Retinal pigment epithelial cell (primary cell): ENCODE data around the gene NKX6-2.

ENCODE experiments used
- DNase-seq: peaks from one replicate; pipeline ENCODE4 v3.0.0-alpha.2; 2010; ENCODE audit warnings: low read depth
- H3K4me3 ChIP-seq: 2 replicates; pipeline ENCODE4 v1.5.1; 2011; ENCODE audit warnings: mild to moderate bottlenecking, low read length, control low read depth, moderate library complexity
- TF ChIP-seq, protein P1 (sequence below): conservative IDR thresholded peaks from 2 replicates; pipeline ENCODE4 v1.5.1; 2011; ENCODE audit warnings: low read depth, low read length, control low read depth, inconsistent platforms

NKX6-2 gene

DNA sequence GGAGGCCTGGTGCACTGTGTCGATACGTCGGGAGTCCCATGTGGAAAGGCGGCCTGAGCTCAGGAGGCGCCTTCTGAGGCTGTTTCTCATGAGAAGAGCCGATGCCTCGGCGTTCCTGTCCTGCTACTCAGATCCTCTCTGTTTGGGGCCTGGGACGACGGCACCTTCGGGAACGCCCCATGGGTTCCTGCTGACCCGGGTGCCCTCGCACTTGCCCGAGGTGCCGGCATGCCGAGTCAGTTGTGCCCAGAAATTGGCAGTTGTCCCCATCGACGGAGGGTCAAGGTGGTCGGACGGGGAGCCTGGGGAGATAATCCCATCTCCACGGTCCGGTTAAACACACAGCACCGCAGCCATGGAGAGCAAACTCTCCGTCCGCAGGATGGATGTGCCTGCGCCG is 33.0 kb downstream of the NKX6-2 start:
- no peak for DNase-seq
- no peak overlapping the region for H3K4me3 ChIP-seq
- TF ChIP-seq, protein P1, sequence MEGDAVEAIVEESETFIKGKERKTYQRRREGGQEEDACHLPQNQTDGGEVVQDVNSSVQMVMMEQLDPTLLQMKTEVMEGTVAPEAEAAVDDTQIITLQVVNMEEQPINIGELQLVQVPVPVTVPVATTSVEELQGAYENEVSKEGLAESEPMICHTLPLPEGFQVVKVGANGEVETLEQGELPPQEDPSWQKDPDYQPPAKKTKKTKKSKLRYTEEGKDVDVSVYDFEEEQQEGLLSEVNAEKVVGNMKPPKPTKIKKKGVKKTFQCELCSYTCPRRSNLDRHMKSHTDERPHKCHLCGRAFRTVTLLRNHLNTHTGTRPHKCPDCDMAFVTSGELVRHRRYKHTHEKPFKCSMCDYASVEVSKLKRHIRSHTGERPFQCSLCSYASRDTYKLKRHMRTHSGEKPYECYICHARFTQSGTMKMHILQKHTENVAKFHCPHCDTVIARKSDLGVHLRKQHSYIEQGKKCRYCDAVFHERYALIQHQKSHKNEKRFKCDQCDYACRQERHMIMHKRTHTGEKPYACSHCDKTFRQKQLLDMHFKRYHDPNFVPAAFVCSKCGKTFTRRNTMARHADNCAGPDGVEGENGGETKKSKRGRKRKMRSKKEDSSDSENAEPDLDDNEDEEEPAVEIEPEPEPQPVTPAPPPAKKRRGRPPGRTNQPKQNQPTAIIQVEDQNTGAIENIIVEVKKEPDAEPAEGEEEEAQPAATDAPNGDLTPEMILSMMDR = no peak

DNA sequence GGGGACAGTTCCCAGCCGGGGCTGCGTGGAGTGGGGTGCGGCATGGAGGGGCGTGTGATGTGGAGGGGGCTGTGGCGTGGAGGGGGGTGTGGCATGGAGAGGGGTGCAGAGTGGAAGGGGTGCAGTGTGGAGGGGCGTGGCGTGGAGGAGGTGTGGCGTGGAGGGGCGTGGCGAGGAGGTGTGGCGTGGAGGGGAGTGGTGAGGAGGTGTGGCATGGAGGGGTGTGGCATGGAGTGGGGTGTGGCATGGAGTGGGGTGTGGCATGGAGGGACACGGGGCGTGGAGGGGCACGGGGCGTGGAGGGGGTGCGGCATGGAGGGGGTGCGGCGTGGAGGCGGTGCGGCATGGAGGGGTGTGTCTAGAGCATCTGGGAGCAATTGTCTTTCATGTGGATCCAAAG is 33.6 kb downstream of the NKX6-2 start:
- no peak overlapping the region for H3K4me3 ChIP-seq
- TF ChIP-seq, protein P1 = no peak
- DNase-seq = no peak

DNA sequence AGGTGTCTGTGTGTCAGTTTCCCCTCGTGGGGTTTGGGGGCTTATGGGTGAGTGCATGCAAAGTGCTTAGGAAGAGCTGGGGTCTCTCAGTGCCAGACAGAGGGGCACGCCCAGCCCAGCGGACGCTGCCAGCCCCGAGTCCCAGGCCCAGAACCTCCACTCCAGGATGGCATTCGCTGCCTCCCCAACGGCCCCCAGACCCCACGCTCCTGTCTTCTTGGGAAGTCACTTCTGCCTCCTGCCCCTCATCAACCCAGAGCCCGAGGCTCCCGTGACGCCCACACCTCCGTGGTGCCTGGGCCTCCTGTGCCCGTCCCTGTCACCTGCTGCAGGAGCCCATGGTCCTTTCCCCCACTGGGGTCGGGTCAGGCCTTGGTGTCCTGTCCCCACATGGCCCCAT is 35.0 kb downstream of the NKX6-2 start:
- DNase-seq = no peak

DNA sequence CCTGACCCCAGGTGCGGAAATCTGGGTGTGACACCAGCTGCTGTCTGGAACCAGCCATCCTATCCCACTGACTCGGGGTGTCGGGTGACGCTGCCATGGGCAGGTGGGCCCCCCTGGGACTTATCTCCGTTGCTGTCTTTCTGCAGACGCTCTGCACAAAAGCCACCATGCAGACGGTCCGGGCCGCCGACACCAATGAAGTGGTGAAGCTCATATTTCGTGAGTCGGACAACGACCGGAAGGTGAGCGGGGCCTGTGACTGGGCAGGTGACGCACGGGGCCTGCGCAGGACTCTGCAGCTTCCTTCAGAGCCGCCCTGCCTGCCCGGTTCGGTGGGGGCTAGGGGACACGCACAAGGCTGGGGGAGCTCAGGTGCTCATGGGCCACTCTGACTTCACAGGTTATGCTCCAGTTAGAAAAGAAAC is 36.6 kb downstream of the NKX6-2 start:
- TF ChIP-seq, protein P1 = no peak
- no peak overlapping the region for H3K4me3 ChIP-seq
- no peak for DNase-seq

More for the DNA sequence above, 35.0 kb downstream of the NKX6-2 start:
- H3K4me3 ChIP-seq = no peak overlapping the region
- TF ChIP-seq, protein P1 = no peak

DNA sequence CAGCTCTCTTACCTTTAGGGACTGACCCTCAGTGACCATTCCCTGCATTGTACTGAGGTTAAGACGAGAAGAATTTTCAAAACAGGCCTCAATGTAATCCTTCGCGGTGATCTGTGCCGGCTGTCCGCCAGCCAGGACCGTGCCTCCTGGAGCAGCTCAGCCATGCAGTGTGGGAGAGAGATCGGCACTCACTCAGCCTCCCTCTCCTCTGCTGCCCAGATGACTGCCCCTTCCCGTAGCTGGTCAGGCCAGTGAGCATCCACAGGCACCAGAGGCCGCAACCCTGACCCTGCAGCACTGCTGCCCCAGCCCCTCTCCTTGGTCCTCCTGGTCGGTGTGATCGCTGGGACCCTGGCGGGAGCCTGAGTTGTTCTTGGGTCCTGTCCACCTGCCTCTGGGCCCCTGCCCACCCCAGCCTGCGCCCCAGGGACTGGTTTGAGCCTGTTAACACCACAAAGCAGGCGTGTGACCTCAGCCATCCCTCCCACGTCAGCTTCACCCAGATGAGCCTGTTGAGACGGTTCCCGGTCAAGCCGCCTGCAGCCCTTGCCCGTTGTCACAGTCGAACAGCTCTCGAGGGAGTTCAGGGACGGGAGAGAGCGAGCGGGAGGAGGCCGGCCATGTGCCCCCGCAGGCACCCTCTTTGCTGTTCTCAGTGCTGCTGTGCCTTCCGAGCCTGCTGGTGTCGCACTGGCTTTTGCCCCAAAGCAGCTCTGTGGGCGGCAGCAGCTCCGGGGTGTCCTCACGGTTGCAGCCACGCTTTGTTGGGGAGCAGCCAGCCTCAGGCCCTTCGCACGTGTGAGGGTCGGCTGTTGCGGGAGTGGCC is 37.2 kb downstream of the NKX6-2 start:
- TF ChIP-seq, protein P1 = no peak
- H3K4me3 ChIP-seq = no peak overlapping the region
- no peak for DNase-seq

DNA sequence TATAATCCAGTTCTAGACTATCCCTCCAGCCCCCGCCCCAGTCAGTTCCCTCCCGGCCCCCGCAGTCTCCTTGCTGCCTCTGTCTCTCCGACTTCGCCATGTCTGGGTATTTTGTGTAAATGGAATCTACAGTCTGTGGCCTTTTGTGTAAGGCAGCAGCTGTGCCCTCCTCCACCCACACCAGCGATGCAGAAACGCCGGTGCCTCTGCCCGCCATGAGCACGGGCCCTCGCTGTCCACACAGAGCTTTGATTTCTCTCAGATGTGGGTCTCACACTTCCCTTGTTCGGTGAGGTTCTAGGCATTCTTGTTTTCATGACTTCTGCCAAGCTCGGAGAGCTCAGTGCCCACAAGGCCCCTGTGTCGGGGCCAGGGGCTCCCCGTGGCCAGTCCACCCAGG is 37.8 kb downstream of the NKX6-2 start:
- TF ChIP-seq, protein P1 = no peak
- DNase-seq = no peak

DNA sequence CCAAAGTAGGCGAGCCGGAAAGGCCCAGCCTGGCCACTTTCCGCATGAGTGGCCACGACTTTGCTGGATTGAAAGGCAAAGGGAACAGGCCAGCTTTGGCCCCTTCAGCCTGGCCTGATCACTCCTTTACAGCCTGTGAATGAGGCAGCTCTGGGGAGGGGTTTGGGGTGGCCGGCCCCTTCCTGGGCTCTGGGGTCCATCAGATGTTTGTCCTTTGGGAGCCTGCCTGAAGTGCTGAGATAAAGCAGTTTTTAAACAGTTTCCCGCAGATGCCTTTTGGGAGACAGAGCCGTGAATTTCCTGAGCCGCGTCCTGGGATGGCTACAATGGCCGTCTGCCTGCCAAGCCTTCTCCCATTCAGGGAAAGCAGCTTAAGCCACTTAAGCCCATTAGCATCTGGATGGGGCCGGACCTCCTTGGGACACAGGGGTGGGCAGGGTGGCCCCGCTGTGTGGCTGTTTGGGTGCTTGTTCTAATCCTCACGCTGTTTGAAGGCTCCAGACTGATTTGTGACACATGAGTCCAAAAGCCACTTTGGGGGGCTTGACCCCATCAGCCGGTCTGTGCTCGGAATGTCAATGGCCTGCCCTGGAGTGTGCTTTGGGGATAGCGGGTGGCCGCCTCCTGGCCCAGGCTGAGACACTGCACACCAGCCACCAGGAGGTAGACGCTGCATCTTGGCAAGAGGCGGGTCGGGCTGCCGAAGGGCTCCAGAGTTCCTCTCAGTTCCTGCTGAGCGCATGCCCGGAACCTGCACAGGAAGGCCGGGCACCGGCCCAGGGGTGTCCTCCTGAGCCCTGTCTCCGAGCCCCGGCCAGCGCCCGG is 38.9 kb downstream of the NKX6-2 start:
- TF ChIP-seq, protein P1 = peak; percentile 5

More for the DNA sequence above, 37.8 kb downstream of the NKX6-2 start:
- H3K4me3 ChIP-seq = no peak overlapping the region

More for the DNA sequence above, 38.9 kb downstream of the NKX6-2 start:
- no peak overlapping the region for H3K4me3 ChIP-seq
- peak; percentile 24 for DNase-seq
